ENCODE measurements around the gene NODAL. TPM values are rescaled to one million over a fixed set of nuclear protein-coding genes. Genes with fewer than 3 reads are reported as not detected.

Gene NODAL
- total RNA-seq, 1 experiment from 2014 or later, result not detected

- Histone ChIP-seq H3K79me2 (ENCODE audit: low read length) (no peaks in the 10 kb centered on the region), H3K4me3 (ENCODE audit: low read length) (no peak overlapping the region), H4K20me1 (ENCODE audit: low read length) (no peaks in the 10 kb centered on the region), H2AFZ (ENCODE audit: low read length) (no peak overlapping the region), H3K9ac (ENCODE audit: low read length) (no peak overlapping the region), H3K36me3 (ENCODE audit: low read depth, low read length) (peaks cover under 1% of the 10 kb centered on the region; the same call in 1 of the 2 replicates), H3K4me2 (ENCODE audit: low read length) (no peak overlapping the region), H3K27ac (ENCODE audit: low read length) (no peak overlapping the region), H3K4me1 (ENCODE audit: insufficient read depth, low read length) (no peaks in the 10 kb centered on the region), H3K9me2 (replicated peaks; ENCODE audit: low read length) (no peaks in the 10 kb centered on the region), H3K9me3 (ENCODE audit: low read length) (no peaks in the 10 kb centered on the region), H3F3A (ENCODE audit: low read length, unreplicated experiment) (no peaks in the 10 kb centered on the region), H3K27me3 (ENCODE audit: low read length) (no peaks in the 10 kb centered on the region)
- ChIA-PET CTCF (no interaction called here), POLR2A (ENCODE audit: unreplicated experiment) (interaction anchor here (0.6 kb wide), 1 partner anchor 17 kb away, joined by 3 read pairs; no protein-coding TSS in a partner anchor)
- no peak for ATAC-seq
- DNase-seq, result no peak
- no peak for TF ChIP-seq EZH2 (IDR thresholded peaks at IDR 0.05; ENCODE audit: low read length, unreplicated experiment)
- TF ChIP-seq EZH2phosphoT487 (IDR thresholded peaks at IDR 0.05; ENCODE audit: borderline replicate concordance, low read length), result no peak
- TF ChIP-seq, protein P1, sequence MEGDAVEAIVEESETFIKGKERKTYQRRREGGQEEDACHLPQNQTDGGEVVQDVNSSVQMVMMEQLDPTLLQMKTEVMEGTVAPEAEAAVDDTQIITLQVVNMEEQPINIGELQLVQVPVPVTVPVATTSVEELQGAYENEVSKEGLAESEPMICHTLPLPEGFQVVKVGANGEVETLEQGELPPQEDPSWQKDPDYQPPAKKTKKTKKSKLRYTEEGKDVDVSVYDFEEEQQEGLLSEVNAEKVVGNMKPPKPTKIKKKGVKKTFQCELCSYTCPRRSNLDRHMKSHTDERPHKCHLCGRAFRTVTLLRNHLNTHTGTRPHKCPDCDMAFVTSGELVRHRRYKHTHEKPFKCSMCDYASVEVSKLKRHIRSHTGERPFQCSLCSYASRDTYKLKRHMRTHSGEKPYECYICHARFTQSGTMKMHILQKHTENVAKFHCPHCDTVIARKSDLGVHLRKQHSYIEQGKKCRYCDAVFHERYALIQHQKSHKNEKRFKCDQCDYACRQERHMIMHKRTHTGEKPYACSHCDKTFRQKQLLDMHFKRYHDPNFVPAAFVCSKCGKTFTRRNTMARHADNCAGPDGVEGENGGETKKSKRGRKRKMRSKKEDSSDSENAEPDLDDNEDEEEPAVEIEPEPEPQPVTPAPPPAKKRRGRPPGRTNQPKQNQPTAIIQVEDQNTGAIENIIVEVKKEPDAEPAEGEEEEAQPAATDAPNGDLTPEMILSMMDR (conservative IDR thresholded peaks at IDR 0.05; ENCODE audit: low read depth, low read length), result no peak
- intact Hi-C loops (cut with micrococcal nuclease), result no loop called here
- BruUV-seq (replicated peaks), result no TSS peak
Measured at GRCh38 chr10:70435241-70436085, 6.0 kb downstream of the NODAL start.

DNA sequence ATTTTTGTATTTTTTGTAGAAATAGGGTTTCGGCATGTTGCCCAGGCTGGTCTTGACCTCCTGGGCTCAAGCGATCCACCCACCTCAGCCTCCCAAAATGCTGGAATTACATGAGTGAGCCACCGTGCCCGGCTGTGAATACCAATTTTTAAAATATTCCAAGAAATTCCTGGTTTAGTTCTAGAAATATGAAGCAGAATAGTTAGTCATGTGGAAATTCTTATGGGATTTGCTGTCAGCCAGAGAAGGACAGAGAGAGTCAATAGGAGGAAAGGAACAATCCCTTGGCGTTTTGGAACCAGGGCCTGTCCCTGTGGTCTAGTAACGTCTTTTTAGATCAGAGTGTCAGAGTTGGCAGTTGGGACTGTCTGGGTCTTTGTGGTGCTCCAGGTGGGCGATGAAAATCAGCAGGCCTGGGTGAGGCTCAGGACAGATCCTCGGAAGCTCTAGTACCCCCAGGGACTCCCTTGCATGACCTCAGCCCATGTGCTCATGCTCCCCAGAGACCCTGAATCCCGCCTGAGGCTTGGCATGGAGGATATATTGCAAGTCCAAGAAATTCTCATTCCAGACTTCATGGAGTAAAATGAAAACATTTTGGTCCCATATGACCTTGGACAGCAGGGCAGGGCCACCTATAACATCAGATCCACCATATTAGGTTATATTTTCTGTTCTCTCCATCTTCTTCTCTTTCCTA lies 7.8 kb downstream of the NODAL start:
- H3K79me2 ChIP-seq (ENCODE audit: low read length), result no peaks in the 10 kb centered on the region
- DNase-seq (no peak), ATAC-seq (no peak)
- no peaks in the 10 kb centered on the region for H3F3A ChIP-seq (ENCODE audit: low read length, unreplicated experiment)
- no peak for TF ChIP-seq EZH2 (IDR thresholded peaks at IDR 0.05; ENCODE audit: low read length, unreplicated experiment)
- no peak for TF ChIP-seq EZH2phosphoT487 (IDR thresholded peaks at IDR 0.05; ENCODE audit: borderline replicate concordance, low read length)
- TF ChIP-seq, protein P1 (conservative IDR thresholded peaks at IDR 0.05; ENCODE audit: low read depth, low read length), result no peak
- BruUV-seq (replicated peaks), result no TSS peak
- ChIA-PET CTCF (interaction anchor here (0.5 to 0.6 kb wide), 2 partner anchors 55 to 909 kb away, joined by 3 to 4 read pairs; no protein-coding TSS in a partner anchor), POLR2A (ENCODE audit: unreplicated experiment) (no interaction called here)
- no peaks in the 10 kb centered on the region for H3K27me3 ChIP-seq (ENCODE audit: low read length)
- no peaks in the 10 kb centered on the region for H3K9me3 ChIP-seq (ENCODE audit: low read length)
- peaks cover 12% of the 10 kb centered on the region; the same call in 1 of the 2 replicates for H3K36me3 ChIP-seq (ENCODE audit: low read depth, low read length)
- H2AFZ ChIP-seq (ENCODE audit: low read length), result no peak overlapping the region
- intact Hi-C loops (cut with micrococcal nuclease), result no loop called here
- no peak overlapping the region for H3K4me2 ChIP-seq (ENCODE audit: low read length)
- no peak overlapping the region for H3K27ac ChIP-seq (ENCODE audit: low read length)
- no peaks in the 10 kb centered on the region for H3K9me2 ChIP-seq (replicated peaks; ENCODE audit: low read length)
- H4K20me1 ChIP-seq (ENCODE audit: low read length), result no peaks in the 10 kb centered on the region
- H3K4me1 ChIP-seq (ENCODE audit: insufficient read depth, low read length), result no peaks in the 10 kb centered on the region
- no peak overlapping the region for H3K9ac ChIP-seq (ENCODE audit: low read length)
- H3K4me3 ChIP-seq (ENCODE audit: low read length), result no peak overlapping the region
